Loucy (cell line): ENCODE results near the gene SGO2.

ENCODE experiments used
- CTCF ChIP-seq: fragments of 200-600 bp; sonication (generic); conservative IDR thresholded peaks from 2 replicates; pipeline ENCODE4 v1.5.1; 2014; ENCODE audit warnings: mild to moderate bottlenecking, antibody characterized with exemption, low read length
- EZH2phosphoT487 ChIP-seq: fragments of 200-600 bp; IDR thresholded peaks from 2 replicates; pipeline ENCODE4 v1.6.1; 2018; ENCODE audit warnings: antibody characterized with exemption, mild to moderate bottlenecking, moderate library complexity, borderline replicate concordance

GRCh38 chr2:200585340-200585729, 59.3 kb downstream of the SGO2 start:
- no peak for TF ChIP-seq CTCF
- no peak for TF ChIP-seq EZH2phosphoT487
